Stimulated activated CD4-positive, alpha-beta T cell treated with anti-CD3 and anti-CD28 coated beads, Interleukin-15, amount 100 ng/mL, for 1 hour (primary cell): ENCODE measurements around the gene DDIAS.
"Not testable (repeated sequence)": the region's sequence is repeated elsewhere in the genome, so short reads cannot be mapped to it uniquely, and the experiment has no call there.

Experiments
- DNase-seq, 2 donors: peaks; one replicate each; pipeline ENCODE4 v3.0.0-alpha.2; 2020; ENCODE audit warnings: low read depth in 1 of 2, low spot score in 1 of 2

DDIAS gene, protein sequence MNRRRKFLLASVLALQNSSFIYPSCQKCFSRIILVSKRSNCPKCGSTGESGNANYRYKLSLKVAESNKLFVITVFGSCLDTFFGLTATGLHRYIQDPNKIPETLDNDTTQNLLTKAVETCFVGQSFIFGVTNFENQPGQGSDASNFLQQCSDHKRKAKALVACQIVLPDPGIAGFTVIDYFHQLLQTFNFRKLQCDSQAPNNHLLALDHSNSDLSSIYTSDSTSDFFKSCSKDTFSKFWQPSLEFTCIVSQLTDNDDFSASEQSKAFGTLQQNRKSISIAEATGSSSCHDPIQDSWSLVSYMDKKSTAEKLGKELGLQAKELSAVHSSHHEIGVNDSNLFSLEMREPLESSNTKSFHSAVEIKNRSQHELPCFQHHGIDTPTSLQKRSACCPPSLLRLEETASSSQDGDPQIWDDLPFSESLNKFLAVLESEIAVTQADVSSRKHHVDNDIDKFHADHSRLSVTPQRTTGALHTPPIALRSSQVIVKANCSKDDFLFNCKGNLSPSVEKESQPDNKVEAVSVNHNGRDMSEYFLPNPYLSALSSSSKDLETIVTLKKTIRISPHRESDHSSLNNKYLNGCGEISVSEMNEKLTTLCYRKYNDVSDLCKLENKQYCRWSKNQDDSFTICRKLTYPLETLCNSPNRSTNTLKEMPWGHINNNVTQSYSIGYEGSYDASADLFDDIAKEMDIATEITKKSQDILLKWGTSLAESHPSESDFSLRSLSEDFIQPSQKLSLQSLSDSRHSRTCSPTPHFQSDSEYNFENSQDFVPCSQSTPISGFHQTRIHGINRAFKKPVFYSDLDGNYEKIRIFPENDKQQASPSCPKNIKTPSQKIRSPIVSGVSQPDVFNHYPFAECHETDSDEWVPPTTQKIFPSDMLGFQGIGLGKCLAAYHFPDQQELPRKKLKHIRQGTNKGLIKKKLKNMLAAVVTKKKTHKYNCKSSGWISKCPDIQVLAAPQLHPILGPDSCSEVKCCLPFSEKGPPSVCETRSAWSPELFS

DNA sequence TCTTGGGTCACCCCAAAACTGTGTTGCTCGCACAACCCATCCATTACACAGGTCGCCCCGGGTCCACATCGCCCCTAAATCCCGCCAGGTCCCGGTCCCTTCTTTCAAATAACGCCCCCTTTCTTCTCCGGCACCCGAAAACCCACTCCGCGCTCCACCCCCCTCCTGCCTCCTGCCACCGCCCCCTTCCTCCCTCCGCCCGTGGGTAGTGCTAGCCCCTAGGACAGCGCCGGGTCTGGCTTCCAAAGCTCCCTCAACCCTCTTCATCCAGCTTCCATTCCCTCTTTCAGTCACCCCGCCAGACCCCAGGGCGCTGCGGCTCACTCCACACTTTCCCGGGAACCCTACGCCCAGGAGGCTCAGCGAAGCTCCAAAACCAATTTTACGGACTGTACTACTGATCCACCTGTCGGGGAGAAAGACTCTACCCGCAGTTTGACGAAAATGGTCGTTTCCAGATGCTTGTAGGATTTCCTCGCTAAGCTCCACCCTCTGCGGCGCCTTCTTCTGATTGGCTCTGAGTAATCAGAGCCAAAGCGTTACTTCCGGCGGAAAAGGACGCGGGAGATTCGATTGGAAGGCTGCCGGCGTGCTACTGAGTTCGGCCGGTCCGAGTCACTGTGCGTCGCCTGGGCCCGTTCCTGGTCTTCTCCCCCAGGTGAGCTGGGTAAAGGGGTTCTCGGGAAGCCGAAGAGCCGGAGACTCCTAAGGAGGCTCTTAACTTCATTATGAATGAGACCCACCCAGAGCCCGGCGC lies at the start of gene DDIAS:
Gene DDIAS, plus strand, starts transcription at position 572 of the 757 bp plus-strand sequence. CDS start 13,003 bp downstream, outside the sequence.
- peak; percentile 74 to 78 for DNase-seq

DNA sequence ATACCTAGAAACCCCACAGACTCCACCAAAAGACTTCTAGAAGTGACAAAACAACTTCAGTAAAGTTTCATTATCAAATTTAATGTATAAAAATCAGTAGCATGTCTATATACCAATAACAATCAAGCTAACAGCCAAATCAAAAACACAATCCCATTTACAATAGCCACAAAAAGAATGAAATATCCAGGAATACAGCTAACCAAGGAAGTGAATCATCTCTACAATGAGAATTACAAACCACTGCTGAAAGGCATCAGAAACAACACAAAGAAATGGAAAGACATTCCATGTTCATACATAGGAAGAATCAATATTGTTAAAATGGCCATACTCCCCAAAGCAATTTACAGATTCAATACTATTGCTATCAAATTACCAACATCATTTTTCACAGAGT lies 47.3 kb upstream of the DDIAS start:
- no peak for DNase-seq

DNA sequence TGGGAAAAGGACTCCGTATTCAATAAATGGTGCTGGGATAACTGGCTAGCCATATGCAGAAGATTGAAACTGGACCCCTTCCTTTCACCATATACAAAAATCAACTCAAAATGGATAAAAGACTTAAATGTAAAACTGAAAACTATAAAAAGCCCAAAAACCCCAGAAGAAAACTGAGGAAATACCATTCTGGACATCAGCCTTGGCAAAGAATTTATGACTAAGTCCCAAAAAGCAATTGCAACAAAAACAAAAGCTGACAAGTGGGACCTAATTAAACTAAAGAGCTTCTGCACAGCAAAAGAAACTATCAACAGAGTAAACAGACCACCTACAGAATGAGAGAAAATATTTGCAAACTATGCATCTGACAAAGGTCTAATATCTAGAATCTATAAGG lies 46.6 kb upstream of the DDIAS start:
- not testable (repeated sequence) for DNase-seq

- DNase-seq: no peak
Measured at GRCh38 chr11:82855616-82856015, 45.9 kb upstream of the DDIAS start.

GRCh38 chr11:82857145-82857544 lies 44.4 kb upstream of the DDIAS start:
- no peak for DNase-seq

- DNase-seq: no peak
Measured at GRCh38 chr11:82858133-82858532, 43.4 kb upstream of the DDIAS start.

DNA sequence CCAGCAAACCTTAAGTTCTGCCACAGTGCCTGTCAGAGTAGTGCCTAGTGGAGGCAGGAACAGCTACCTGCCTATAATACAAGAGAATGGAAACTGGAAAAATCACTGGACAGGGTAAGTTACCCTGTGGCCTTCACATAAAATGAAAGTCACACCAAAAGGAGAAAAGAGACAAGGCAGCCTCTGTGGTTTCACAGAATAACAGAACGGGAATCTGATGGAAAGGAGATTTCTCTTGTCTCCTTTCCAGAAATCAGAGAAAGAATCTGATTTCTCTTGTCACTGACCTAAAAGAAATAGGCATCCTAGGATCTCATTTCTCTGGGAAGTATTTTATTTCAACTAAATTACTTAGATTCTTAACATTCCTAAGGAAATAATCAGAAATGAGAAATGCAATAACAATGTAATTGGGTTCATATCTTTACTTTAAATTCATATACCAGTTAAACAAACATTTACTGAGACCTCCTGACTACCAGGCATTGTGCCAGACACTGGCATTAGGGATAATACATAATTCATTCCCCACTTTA lies 42.9 kb upstream of the DDIAS start:
- DNase-seq: no peak

- DNase-seq: no peak
Measured at GRCh38 chr11:82859750-82860149, 41.8 kb upstream of the DDIAS start.

GRCh38 chr11:82862379-82862778 lies 39.2 kb upstream of the DDIAS start:
- DNase-seq: no peak

DNA sequence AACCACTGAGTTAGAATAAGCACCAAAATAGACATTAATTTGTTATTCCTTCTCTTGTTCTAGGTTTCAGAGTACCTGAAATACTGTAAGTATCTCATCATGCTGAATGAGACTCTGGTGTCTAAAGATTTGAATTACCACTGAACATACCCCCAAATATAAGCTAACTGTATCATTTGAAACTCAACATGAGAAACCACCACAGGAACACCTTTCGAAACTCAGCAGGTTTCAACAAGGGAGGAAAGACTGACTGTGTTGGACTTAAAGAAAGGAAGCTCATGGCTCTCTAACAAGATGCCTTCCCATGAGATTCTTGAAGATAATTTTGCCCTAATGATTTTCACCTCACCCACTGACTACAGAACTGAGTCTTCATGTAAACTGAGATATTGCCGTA lies 38.3 kb upstream of the DDIAS start:
- no peak for DNase-seq

DNA sequence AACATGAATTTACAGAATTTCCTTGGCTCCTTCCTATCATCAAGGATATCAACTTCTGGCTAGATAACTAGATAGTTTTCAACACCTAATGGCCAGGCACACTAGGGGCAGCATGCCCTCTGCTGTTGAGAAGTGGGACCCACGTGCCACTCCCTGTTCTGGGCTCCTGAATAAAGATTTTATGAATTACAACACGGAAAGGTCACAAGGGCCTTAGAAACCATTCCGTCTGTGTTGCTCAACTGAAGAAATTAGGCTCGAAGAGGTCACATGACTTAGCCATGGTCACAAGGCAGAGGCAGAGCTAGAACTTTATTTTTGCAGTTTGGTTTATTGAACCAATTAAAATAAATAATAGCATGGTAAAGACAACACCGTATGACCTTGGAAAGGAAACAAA lies 37.3 kb upstream of the DDIAS start:
- DNase-seq: peak in 1 of 2 donors; percentile 0

DNA sequence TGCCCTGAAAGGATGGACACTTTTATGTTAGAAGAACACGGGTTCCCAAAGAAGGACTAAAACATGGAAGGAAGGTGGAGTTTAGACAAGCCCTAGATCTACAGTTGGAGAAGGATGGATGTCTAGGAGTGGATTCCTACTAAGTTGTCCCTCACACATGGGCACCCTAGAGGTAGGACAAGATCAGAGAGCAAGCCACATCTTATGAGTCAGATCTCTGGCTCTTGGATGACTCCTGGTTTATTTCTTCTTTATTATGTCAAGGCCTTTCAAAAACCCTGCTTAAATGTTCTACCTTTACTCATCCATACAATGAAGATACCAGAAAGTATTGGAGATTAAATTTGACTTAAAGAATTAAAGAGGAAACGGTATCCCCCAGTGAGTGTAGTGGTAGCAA lies 35.7 kb upstream of the DDIAS start:
- no peak for DNase-seq

DNA sequence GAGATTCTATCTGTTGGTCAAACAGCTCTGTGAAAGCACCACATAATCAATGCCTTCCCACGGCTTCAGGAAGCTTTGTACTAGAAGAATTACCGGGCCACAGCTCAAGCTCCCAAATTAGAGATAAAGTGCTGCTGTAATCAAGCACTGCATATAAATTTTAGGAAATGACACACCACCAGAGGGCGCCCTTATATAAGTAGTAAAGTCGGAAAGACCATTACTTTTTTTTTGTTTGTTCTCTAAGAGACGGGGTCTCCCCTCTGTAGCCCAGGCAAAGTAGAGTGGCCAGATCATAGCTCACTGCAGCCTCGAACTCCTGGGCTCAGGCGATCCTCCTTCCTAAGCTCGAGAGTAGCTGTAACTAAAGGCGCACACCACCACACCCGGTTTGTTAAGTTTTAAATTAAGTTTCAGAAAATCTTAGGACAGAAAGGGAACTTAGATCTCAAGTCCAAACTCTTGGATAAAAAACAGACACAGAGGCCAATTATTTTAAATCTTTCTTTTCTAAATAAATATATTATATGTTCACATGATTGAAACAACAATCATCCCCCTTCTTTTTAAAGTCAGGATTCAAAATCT lies 33.9 kb upstream of the DDIAS start:
- peak; percentile 14 to 43 for DNase-seq

GRCh38 chr11:82869657-82870056 lies 31.9 kb upstream of the DDIAS start:
- no peak for DNase-seq

DNA sequence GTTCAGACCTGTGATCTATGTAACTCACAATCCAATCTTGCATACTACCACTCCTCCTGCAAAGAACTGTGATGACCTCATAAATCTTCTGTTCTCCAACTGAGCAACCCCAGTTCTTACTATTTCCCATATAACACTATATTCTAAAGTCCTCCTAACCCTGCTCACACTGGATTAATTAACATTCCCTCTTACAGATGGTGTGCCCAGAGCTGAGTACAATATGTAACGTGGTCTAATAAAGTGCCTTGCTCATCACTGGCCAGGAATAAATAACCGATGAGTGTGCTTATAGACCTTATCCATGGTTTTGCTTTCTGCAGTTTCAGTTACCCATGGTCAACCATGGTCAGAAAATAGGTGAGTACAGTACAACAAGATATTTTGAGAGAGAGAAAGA lies 29.9 kb upstream of the DDIAS start:
- no peak for DNase-seq

DNA sequence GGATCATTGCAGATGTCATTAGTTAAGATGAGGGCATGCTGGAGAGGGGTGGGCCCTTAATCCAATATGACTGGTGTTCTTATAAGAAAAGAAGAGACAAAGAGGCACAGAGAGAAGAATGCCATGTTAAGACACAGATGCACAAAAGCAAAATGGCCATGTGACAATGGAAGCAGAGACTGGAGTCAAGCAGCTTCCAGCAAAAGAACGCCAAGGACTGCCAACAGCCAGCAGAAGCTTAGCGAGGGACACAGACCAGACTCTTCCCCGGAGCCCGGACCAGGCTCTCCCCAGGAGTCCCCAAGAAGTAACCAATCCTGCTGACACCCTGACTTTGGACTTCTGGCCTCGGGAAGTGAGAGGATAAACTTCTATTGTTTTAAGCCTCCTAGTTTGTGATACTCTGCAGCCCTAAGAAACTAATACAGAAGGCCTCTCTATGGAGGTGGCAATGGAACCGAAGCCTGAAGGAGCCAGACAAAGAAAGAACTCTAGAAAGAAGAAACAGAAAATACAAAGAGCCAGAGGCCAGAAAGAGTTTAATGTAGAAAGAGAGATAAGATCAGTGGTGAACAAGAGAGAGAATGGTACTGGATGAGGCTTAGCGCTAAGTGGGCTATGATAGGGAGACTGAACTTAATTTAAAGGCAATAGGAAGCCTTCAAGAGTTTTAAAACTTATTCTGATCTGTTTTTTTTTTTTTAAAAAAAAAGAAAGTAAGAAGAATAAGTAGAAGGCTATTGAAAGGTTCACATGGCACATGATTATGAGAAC lies 29.0 kb upstream of the DDIAS start:
- no peak for DNase-seq

- DNase-seq: no peak
Measured at GRCh38 chr11:82873919-82874333, 27.6 kb upstream of the DDIAS start.

DNA sequence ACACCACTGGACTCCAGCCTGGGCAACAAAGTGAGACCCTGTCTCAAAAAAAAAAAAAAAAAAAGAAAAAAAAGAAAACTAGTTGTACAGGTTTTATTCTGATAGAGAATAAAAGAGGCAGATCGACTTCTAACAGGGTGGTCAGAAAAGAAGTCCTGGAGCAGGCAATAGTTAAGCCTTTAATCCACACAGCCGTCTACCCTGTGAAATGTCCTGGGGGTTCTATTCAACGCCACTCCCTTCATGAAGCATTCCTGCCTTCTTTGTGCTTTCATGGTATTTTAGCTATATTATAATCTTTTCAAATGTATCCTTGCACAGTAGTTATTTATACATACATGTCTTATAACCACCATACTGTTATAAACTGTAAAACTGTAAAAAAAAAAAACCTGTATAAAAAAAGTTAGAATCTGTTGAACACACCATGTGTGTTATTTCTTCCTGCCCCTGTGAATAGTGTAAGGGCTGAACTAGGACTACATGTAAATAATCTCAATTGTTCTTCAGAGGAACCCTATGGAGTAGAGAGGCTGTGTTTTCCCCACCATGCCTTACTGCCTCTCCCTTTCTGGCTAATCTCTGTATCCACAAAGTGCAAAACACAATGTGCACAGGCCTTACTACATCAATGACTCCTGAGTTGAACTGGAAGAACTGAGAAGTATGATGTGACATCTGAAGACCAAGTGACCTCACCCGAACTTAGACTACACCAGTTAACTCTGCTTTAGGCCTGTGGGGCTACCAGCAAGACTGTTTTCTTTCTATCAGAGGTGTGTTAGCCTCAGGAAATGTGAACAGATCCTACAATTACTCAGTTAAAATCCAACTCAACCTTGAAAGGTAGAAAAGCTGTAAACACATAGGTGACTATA lies 26.7 kb upstream of the DDIAS start:
- no peak for DNase-seq

GRCh38 chr11:82883853-82884252 lies 17.7 kb upstream of the DDIAS start:
- DNase-seq: no peak
